K562 (cell line): Measurements from ENCODE around the gene TTLL3. TPM values are rescaled to one million over a fixed set of nuclear protein-coding genes. Genes with fewer than 3 reads are reported as not detected.

Source experiments
- CC2D1A ChIP-seq: fragments of 450-650 bp; IDR thresholded peaks from 2 replicates; pipeline ENCODE4 v1.6.1; 2017; ENCODE audit warnings: mild to moderate bottlenecking
- CSDE1 ChIP-seq, 2 experiments: fragments of 450-650 bp; IDR thresholded peaks; 2 replicates each; pipeline ENCODE4 v1.6.1; 2016; ENCODE audit warnings: mild to moderate bottlenecking in 1 of 2
- HNRNPL ChIP-seq: fragments of 200-400 bp; formaldehyde crosslinking; IDR thresholded peaks from 2 replicates; pipeline ENCODE4 v1.6.1; 2017; ENCODE audit warnings: low read depth, mild to moderate bottlenecking, low read length
- KLF1 ChIP-seq: fragments of 450-650 bp; IDR thresholded peaks from 2 replicates; pipeline ENCODE4 v1.6.1; 2016; ENCODE audit warnings: missing genetic modification characterization, missing compliant biosample characterization
- MYBL2 ChIP-seq, 2 experiments: fragments of 450-650 bp in 1 of 2; sonication (generic) in 1 of 2; formaldehyde crosslinking in 1 of 2; IDR thresholded peaks; 2 replicates each; pipeline versions ENCODE4 v1.6.1 to v1.8.1; 2017 to 2022; ENCODE audit warnings: borderline replicate concordance in 1 of 2, inconsistent platforms in 1 of 2, low read depth in 1 of 2, mild to moderate bottlenecking in 1 of 2, missing genetic modification reagents in 1 of 2, moderate library complexity in 1 of 2
- NFIC ChIP-seq: fragments of 450-650 bp; IDR thresholded peaks from 2 replicates; pipeline ENCODE4 v1.6.1; 2017; ENCODE audit warnings: mild to moderate bottlenecking, inconsistent platforms
- NR2F6 ChIP-seq: fragments of 450-650 bp; formaldehyde crosslinking; IDR thresholded peaks from 2 replicates; pipeline ENCODE4 v1.4.0; 2020; ENCODE audit warnings: mild to moderate bottlenecking
- PCBP1 ChIP-seq: fragments of 200-400 bp; formaldehyde crosslinking; IDR thresholded peaks from 2 replicates; pipeline ENCODE4 v1.6.1; 2018; ENCODE audit warnings: mild to moderate bottlenecking, low read depth, low read length; ENCODE audit not compliant: poor library complexity, severe bottlenecking
- PCBP2 ChIP-seq: fragments of 200-400 bp; formaldehyde crosslinking; IDR thresholded peaks from 2 replicates; pipeline ENCODE4 v1.6.1; 2018; ENCODE audit warnings: low read length, low read depth, mild to moderate bottlenecking, moderate library complexity; ENCODE audit not compliant: poor library complexity, severe bottlenecking
- PYGO2 ChIP-seq: fragments of 450-650 bp; IDR thresholded peaks from 2 replicates; pipeline ENCODE4 v1.6.1; 2016; ENCODE audit warnings: mild to moderate bottlenecking, missing genetic modification characterization, moderate library complexity, missing compliant biosample characterization
- RBFOX2 ChIP-seq: fragments of 200-400 bp; formaldehyde crosslinking; IDR thresholded peaks from 2 replicates; pipeline ENCODE4 v1.6.1; 2017; ENCODE audit warnings: low read depth, mild to moderate bottlenecking, low read length, moderate library complexity
- RREB1 ChIP-seq: fragments of 250-450 bp; sonication (Bioruptor Pico); IDR thresholded peaks from 2 replicates; pipeline ENCODE4 v1.4.0; 2020
- SFPQ ChIP-seq: fragments of 200-400 bp; formaldehyde crosslinking; IDR thresholded peaks from 2 replicates; pipeline ENCODE4 v1.6.1; 2017; ENCODE audit warnings: mild to moderate bottlenecking, low read depth, low read length, moderate library complexity
- SMAD3 ChIP-seq: fragments of 450-650 bp; formaldehyde crosslinking; conservative IDR thresholded peaks from 2 replicates; pipeline ENCODE4 v1.4.0; 2020; ENCODE audit warnings: mild to moderate bottlenecking
- ZBTB49 ChIP-seq: sonication (generic); formaldehyde crosslinking; IDR thresholded peaks from 2 replicates; pipeline ENCODE4 v1.8.0; 2022; ENCODE audit warnings: missing genetic modification reagents, mild to moderate bottlenecking, borderline replicate concordance
- ZNF253 ChIP-seq: fragments of 250-450 bp; sonication (Bioruptor Pico); conservative IDR thresholded peaks from 2 replicates; pipeline ENCODE4 v1.6.1; 2021; ENCODE audit warnings: mild to moderate bottlenecking
- ZNF717 ChIP-seq: fragments of 250-450 bp; sonication (Bioruptor Pico); IDR thresholded peaks from 2 replicates; pipeline ENCODE4 v1.5.0; 2021
- polyA plus RNA-seq, 8 experiments: library from polyadenylated mRNA; depleted of rRNA in 4 of 8; stranded (reverse) in 5 of 8; unstranded in 3 of 8; fragments of >200 nt; fragmentation: Nextera tagmentation in 2 of 8; fragmentation: Illumina TruSeq in 1 of 8; extraction: Ambion mirVana in 2 of 8; extraction: Trizol in 1 of 8; gene quantifications; 2 replicates each; pipeline versions ENCODE4 v1.2.1 to v1.2.3, GENCODE V29; 2011 to 2014; ENCODE audit warnings: inconsistent platforms in 1 of 8, missing spikeins in 1 of 8
- total RNA-seq, 7 experiments: library from RNA; depleted of rRNA in 6 of 7; stranded (reverse); fragments of >200 nt in 6 of 7; fragmentation: Illumina TruSeq in 2 of 7; extraction: Trizol in 2 of 7; gene quantifications; 2 replicates each; pipeline versions ENCODE4 v1.2.1 to v1.2.3, GENCODE V29; 2011 to 2021; ENCODE audit warnings: low replicate concordance in 1 of 7

The TTLL3 gene
- total and polyA plus RNA-seq, 9 of the 15 experiments (the other 6 are each of a cell fraction or from before 2014, with no cell fraction given), result 8.9 to 106 (median 33.2) TPM

- TF ChIP-seq RREB1 (CRISPR knock-in tag) (no peak), ZNF717 (CRISPR knock-in tag) (no peak), HNRNPL (no peak), KLF1 (tag) (no peak), SFPQ (no peak), SMAD3 (no peak), NFIC (no peak), PCBP2 (no peak), PCBP1 (peak; percentile 11), NR2F6 (no peak), MYBL2 (IDR thresholded peaks at IDR 0.05; ENCODE audit: low read depth) (no peak), MYBL2 (CRISPR knock-in tag; IDR thresholded peaks at IDR 0.05; ENCODE audit: borderline replicate concordance) (no peak), PYGO2 (no peak), RBFOX2 (peak; percentile 72), CSDE1 (IDR thresholded peaks at IDR 0.05) (no peak), ZNF253 (CRISPR knock-in tag) (no peak), CC2D1A (no peak), ZBTB49 (CRISPR knock-in tag) (no peak)
These were observed 40.4 kb upstream of the TTLL3 start, which contains the start of gene CAMK1 (continued) for GRCh38 chr3:9769426-9770275.
